GM18517 (cell line): ENCODE results near the gene PKD2L1.
"Not testable (repeated sequence)": the region's sequence is repeated elsewhere in the genome, so short reads cannot be mapped to it uniquely, and the experiment has no call there.

Source experiments
- ATAC-seq: cut with Tn5 transposase; IDR thresholded peaks from one replicate; pipeline ENCODE4 v1.9.1; 2021; ENCODE audit warnings: mild to moderate bottlenecking, moderate library complexity; ENCODE audit not compliant: unreplicated experiment

The PKD2L1 gene

DNA sequence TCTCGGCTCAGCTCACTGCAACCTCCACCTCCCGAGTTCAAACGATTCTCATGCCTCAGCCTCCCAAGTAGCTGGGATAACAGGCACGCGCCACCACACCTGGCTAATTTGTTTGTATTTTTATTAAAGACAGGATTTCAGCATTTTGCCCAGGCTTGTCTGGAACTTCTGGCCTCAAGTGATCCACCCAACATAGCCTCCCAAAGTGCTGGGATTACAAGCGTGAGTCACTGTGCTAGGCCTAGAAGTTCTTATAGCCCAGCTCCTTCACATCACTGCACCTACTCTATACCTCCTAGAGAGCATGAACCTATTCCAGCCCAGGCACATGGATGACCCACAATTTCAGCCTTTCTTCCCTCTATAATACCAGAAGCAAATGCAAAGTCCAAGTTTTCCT, 42.3 kb downstream of the PKD2L1 start:
- ATAC-seq, result no peak

DNA sequence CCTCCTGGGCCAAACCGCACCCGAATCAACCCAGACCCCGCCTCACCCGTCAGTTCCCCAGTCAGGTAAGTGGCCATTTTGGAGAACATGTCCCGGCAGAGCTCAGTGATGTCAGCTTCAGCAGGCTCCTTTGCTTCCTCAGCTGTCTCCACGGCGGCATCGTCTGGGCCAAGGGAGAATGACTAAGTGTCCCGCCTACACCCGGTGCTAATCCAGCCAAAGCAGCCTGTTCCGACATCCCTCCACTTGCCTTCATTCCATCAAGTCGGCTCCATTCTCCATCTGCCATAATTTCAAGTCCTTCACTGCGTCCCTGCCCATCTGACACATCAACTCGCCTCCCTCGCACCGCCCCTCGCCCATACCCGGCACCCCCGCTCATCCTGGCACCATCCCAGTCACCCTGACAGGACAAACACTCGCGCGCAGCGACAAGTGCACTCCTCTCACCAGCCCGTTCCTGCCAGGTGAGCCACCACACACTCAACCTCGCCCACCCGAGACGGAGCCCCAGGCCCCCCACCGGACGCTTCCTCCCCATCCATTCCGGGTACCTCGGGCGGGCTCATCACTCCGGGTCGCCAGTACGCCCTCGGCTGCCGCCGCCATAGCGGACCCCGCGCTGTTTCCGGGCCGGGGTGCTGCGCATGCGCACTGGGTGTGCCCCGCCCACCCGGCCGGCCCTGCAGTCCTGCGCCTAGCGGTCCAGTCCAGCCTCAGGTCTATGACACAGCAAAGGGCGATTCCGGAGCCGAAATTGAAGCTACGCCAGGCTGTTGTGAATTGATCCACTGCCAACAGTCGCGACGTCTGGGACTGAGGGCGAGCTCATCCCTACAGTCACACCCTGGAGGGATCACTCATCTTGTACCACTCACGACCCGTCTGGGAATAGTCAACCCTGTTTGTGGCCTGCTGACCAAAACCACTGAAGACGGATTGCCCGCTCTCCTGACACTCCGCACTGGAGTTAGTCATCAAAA, 43.7 kb downstream of the PKD2L1 start, which contains the start of gene BLOC1S2:
Gene BLOC1S2, minus strand, starts transcription at position 630 of the 983 bp plus-strand sequence. Its CDS starts 21 bp downstream, at position 609.
- peak; percentile 87 for ATAC-seq

DNA sequence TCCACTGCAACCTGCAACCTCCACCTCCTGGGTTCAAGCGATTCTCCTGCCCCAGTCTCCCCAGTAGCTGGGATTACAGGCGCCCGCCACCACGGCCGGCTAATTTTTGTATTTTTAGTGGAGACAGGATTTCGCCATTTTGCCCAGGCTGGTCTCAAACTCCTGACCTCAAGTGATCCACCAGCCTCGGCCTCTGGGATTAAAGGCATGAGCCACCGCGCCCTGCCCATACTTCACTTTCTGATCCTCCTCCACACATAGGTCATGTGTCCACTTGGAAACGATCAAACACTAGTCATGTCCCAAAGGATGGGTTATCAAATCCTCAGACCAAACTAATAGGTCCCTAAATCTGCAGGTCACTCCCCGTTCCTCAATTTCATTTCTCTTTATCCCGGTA, 44.7 kb downstream of the PKD2L1 start:
- not testable (repeated sequence) for ATAC-seq

DNA sequence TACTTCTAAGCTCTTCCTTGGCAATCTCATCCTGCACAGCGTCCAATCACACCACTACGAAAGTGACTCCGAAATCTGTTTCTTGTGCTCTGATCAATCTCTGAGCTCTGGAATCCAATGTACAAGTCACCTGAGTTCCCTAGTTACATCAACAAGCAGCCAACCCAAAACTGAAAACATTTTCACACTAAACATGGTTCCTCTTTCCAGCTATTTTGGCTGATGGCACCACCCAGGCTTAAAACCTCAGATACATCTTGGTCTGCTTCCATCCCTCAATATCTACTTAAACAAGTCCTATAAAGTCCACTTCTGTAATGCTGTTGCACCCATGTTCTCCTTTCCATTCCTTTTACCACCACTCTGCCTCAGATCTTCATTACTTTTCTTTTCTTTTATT, 47.1 kb downstream of the PKD2L1 start:
- no peak for ATAC-seq

DNA sequence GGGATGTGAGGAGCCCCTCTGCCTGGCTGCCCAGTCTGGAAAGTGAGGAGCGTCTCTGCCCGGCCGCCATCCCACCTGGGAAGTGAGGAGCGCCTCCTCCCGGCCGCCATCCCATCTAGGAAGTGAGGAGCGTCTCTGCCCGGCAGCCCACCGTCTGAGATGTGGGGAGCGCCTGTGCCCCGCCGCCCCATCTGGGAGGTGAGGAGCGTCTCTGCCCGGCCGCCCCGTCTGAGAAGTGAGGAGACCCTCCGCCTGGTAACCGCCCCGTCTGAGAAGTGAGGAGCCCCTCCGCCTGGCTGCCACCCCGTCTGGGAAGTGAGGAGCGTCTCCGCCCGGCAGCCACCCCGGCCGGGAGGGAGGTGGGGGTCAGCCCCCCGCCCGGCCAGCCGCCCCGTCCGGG, 53.1 kb downstream of the PKD2L1 start:
- ATAC-seq, result not testable (repeated sequence)

DNA sequence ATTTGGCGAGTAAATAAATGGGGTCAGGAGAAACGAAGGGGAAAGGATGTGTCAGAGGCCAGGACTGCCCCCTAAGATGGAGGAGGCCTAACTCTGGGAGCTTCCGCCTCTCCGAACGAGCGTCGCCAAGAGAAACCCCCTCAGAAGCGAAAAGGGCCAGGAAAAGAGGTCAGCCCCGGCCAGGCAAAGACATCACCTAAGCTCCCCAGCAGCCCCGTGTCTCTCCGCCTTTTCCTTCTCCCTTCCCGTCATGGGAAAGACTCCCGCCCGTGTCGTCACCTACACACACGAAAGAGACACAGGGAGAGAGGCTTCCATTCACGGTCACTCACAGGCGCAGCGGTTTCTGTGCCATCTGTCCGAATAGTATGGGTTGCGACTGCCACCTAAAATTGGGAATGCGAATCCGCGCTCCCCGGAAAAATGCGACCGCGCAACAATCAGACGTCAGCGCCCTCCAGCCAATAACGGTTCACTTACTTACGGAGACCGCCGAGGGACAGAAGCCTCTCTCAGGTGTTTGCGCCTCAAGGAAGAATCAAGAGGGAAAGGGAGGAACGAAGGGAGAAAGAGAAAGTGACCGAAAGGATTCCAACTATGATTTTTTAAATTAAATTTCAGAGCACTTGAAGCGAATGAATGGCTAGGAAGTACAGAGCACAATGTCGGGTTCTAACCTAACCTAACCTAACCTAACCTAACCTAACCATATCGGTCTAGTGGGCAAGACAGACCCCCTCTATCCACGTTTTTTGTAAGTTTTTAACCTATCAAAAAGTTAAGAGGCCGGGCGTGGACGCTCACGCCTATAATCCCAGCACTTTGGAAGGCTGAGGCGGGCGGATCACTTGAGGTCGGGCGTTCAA, 62.6 kb downstream of the PKD2L1 start, which contains the start of gene CWF19L1:
Gene CWF19L1, minus strand, starts transcription at position 400 of the 866 bp plus-strand sequence. Its CDS starts 45 bp downstream, at position 355.
- ATAC-seq, result peak; percentile 70

DNA sequence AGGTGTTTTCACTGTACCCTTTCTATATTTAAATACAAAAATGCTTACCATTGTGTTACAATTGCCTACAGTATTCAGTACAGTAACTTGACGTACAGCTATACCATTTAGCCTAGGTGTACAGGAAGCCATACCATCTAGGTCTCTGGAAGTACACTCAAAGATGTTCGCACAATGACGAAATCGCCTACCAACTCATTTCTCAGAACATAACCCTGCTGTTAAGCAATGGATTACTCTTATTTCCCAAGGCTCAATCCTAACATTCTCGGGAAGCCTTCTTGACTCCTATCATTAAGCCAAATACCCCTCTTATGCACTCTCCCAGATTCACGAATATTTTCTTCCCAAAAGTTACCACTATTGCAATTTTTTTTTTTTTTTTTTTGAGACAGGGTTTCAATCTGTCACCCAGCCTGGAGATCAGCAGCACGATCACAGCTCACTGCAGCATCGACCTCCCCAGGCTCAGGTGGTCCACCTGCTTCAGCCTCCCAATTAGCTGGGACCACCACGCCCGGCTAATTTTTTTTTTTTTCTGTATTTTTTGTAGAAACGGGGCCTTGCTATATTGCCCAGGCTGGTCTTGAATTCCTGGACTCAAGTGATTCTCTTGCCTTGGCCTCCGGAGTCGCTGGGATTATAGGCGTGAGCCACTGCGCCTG, 64.1 kb downstream of the PKD2L1 start:
- no peak for ATAC-seq

DNA sequence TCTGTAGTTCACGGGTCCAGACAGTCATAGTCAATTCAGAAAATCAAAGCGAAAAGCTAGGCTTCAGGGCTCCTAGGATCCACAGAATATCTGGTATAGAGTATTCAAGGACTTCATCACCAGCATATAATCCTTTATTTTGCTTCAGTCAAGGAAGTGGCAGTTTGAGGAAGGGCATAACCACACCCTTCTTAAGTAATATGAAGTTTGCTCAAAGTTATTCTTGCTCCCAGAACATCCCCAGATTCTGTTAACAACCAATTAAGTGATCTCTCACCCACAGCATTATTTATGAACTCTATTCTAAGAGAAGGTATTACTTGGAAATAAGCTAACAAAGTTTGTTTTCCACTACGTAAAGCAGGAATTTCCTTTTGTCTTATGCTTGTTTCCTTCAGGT, 75.8 kb downstream of the PKD2L1 start:
- ATAC-seq, result no peak

DNA sequence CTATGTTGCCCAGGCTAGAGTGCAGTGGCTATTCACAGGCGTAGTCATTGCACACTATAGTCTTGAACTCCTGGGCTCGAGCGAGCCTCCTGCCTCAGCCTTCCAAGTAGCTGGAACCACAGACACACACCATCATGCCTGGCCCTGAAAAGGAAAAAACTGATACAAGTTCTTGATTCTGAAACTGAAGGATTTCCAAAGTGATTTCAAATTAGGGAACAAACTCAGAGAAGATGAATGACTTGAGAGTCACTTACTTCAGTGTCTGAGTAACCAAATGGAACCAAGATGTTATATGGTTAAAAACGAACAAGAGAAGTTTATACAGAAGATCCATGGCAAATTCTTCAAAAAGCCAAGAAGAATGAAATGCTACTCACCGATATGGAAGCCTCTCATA, 77.0 kb downstream of the PKD2L1 start:
- ATAC-seq, result no peak

DNA sequence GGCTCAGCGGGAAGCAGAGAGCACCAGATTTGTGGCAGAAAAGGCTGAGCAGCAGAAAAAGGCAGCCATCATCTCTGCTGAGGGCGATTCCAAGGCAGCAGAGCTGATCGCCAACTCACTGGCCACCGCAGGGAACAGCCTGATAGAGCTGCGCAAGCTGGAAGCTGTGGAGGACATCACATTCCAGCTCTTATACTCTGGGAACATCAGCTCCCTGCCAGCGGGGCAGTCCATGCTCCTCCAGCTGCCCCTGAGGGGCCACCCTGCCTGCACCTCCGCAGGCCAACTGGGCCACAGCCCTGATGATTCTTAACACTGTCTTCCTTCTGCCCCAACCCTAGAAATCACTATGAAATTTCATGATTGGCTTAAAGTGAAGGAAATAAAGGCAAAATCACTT, 81.2 kb downstream of the PKD2L1 start:
- no peak for ATAC-seq

DNA sequence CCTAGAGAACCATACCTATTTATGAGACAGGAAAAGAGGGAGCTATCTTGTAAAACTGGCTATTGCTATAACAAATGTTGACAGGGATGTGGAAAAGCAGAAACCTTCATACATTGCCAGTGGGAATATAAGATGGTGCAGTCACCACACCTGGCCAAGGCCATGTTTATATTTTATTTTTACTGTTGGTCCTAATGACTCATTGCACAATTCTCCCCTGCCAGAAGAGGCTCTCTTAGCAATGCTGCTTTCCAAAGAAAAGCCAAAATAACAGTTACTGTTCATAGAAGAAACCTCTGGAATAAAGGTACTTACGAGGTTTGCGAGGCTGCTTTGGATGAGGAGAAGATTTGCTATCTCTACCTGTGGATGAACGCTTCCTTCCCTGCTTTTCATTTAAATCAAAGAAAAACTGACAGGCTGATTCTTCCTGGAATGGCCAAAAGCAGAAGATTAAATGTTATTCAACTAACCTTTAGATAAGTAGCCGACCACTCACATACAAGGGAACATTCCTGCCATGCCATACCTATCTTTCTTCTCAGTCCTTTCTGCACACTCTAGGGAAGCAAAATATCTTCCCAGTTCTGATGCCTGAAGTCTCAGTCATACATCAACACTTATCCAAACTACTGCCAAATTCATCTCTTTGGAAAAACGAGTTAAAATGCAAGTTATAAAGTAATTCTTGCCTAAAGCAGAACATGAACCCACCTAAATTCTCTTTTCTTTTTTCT, 84.4 kb downstream of the PKD2L1 start:
- no peak for ATAC-seq

DNA sequence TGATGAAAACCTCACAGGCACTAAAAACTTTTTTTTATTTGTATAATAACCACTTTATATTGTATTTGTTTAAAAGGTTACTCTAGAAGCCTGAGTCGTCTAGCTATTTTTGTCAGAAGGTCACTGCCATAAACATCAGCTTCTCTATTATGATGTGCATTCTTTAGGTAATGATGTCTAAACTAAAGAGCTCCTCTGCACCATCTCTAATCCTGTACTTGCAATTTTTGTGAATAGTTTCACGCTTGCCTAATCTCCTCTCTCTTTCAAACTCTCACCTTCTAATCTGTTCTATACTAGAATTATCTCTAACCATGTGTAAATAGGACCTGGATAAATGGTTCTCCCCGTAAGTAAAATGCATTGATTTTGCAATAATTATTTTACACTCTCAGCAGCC, 90.2 kb downstream of the PKD2L1 start:
- ATAC-seq, result no peak

DNA sequence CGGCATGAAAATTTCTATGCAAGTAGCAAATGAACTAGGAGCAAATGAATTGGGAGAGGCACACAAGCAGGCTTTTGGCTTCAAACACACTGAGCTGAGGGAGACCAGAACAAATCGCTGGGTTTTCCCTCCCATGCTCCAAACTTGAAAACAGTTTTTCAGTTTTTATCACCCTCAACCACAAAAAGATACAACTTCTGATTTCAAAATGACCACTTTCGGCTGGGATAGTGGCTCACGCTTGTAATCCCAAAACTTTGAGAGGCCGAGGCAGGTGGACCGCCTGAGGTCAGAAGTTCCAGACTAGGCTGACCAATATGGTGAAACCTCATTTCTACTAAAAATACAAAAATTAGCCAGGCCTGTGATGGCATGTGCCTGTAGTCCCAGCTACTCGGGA, 91.6 kb downstream of the PKD2L1 start:
- ATAC-seq, result no peak
